H9 (cell line): Measurements from ENCODE around the gene DDX53. TPM values are rescaled to one million over a fixed set of nuclear protein-coding genes. Genes with fewer than 3 reads are reported as not detected.

ENCODE experiments used
- DNase-seq: peaks from one replicate; pipeline ENCODE4 v3.0.0-alpha.2; 2017
- H2AFZ ChIP-seq: one replicate; pipeline ENCODE4 v1.6.1; 2013; ENCODE audit warnings: mild to moderate bottlenecking, low read length, control low read depth, moderate library complexity
- H2AK5ac ChIP-seq: 2 replicates; pipeline ENCODE4 v1.6.1; 2013; ENCODE audit warnings: low read length, control low read depth, mixed read lengths; ENCODE audit not compliant: insufficient read length
- H2BK120ac ChIP-seq: one replicate; pipeline ENCODE4 v1.6.1; 2013; ENCODE audit warnings: low read depth, mild to moderate bottlenecking, low read length, control low read depth, inconsistent platforms; ENCODE audit not compliant: poor library complexity, severe bottlenecking
- H2BK12ac ChIP-seq: 2 replicates; pipeline ENCODE4 v1.6.1; 2013; ENCODE audit warnings: low read length, control low read depth, mixed read lengths, low read depth; ENCODE audit not compliant: insufficient read length
- H2BK15ac ChIP-seq: 2 replicates; pipeline ENCODE4 v1.6.1; 2013; ENCODE audit warnings: low read depth, low read length, control low read depth
- H2BK20ac ChIP-seq: one replicate; pipeline ENCODE4 v1.6.1; 2013; ENCODE audit warnings: low read depth, mild to moderate bottlenecking, low read length, control low read depth, inconsistent platforms; ENCODE audit not compliant: poor library complexity, severe bottlenecking
- H2BK5ac ChIP-seq: 2 replicates; pipeline ENCODE4 v1.6.1; 2013; ENCODE audit warnings: low read length, control low read depth, mixed read lengths; ENCODE audit not compliant: insufficient read length
- H3K14ac ChIP-seq: 2 replicates; pipeline ENCODE4 v1.6.1; 2013; ENCODE audit warnings: low read length, control low read depth; ENCODE audit not compliant: insufficient read depth
- H3K18ac ChIP-seq: 2 replicates; pipeline ENCODE4 v1.6.1; 2013; ENCODE audit warnings: low read depth, mild to moderate bottlenecking, mixed read lengths, low read length, control low read depth; ENCODE audit not compliant: insufficient read length
- H3K23ac ChIP-seq: 2 replicates; pipeline ENCODE4 v1.6.1; 2013; ENCODE audit warnings: low read length, control low read depth, mixed read lengths, low read depth; ENCODE audit not compliant: insufficient read length
- H3K23me2 ChIP-seq: 2 replicates; pipeline ENCODE4 v1.6.1; 2013; ENCODE audit warnings: low read depth, mild to moderate bottlenecking, mixed read lengths, low read length, control low read depth; ENCODE audit not compliant: insufficient read length, poor library complexity, severe bottlenecking
- H3K27ac ChIP-seq: 2 replicates; pipeline ENCODE4 v1.5.1; 2013; ENCODE audit warnings: low read length, control low read depth, mixed read lengths, low read depth; ENCODE audit not compliant: insufficient read length
- H3K27me3 ChIP-seq: 2 replicates; pipeline ENCODE4 v1.6.1; 2013; ENCODE audit warnings: low read length, control low read depth, inconsistent platforms; ENCODE audit not compliant: insufficient read depth
- H3K4ac ChIP-seq: 2 replicates; pipeline ENCODE4 v1.6.1; 2013; ENCODE audit warnings: low read depth, mild to moderate bottlenecking, control low read depth, inconsistent platforms, low read length, moderate library complexity
- H3K4me1 ChIP-seq: 2 replicates; pipeline ENCODE4 v1.6.1; 2013; ENCODE audit warnings: low read length, control low read depth, inconsistent platforms; ENCODE audit not compliant: insufficient read depth
- H3K4me2 ChIP-seq: 2 replicates; pipeline ENCODE4 v1.6.1; 2013; ENCODE audit warnings: low read length, control low read depth, mixed read lengths; ENCODE audit not compliant: insufficient read length, insufficient read depth
- H3K56ac ChIP-seq: 2 replicates; pipeline ENCODE4 v1.6.1; 2013; ENCODE audit warnings: low read depth, mild to moderate bottlenecking, mixed read lengths, low read length, control low read depth; ENCODE audit not compliant: insufficient read length
- H3K79me1 ChIP-seq: 2 replicates; pipeline ENCODE4 v1.6.1; 2013; ENCODE audit warnings: low read depth, mild to moderate bottlenecking, moderate library complexity, low read length, control low read depth, inconsistent platforms; ENCODE audit not compliant: insufficient read depth, poor library complexity, severe bottlenecking
- H3K79me2 ChIP-seq: 2 replicates; pipeline ENCODE4 v1.6.1; 2013; ENCODE audit warnings: low read length, control low read depth, inconsistent platforms; ENCODE audit not compliant: insufficient read depth
- H3K9ac ChIP-seq: 2 replicates; pipeline ENCODE4 v1.6.1; 2013; ENCODE audit warnings: low read length, control low read depth, mixed read lengths; ENCODE audit not compliant: insufficient read length; ENCODE audit errors: extremely low read depth
- H3K9me3 ChIP-seq: one replicate; pipeline ENCODE4 v1.6.1; 2013; ENCODE audit warnings: low read depth, low read length, inconsistent platforms; ENCODE audit not compliant: control insufficient read depth
- H3T11ph ChIP-seq: one replicate; pipeline ENCODE4 v1.6.1; 2013; ENCODE audit warnings: mild to moderate bottlenecking, low read length, control low read depth, inconsistent platforms
- H4K20me1 ChIP-seq: one replicate; pipeline ENCODE4 v1.6.1; 2013; ENCODE audit not compliant: control insufficient read depth, insufficient read length, insufficient read depth
- H4K5ac ChIP-seq: 2 replicates; pipeline ENCODE4 v1.6.1; 2013; ENCODE audit warnings: low read depth, mild to moderate bottlenecking, mixed read lengths, low read length, control low read depth; ENCODE audit not compliant: insufficient read length
- H4K8ac ChIP-seq: replicated peaks from 2 replicates; pipeline ENCODE4 v1.6.1; 2013; ENCODE audit warnings: low read length, control low read depth, mixed read lengths, low read depth; ENCODE audit not compliant: insufficient read length
- H4K91ac ChIP-seq: 2 replicates; pipeline ENCODE4 v1.6.1; 2013; ENCODE audit warnings: low read depth, mild to moderate bottlenecking, moderate library complexity, mixed read lengths, low read length, control low read depth; ENCODE audit not compliant: insufficient read length
- H3K27ac Mint-ChIP-seq, 3 experiments: 2 replicates in 2 of 3; 3 replicates in 1 of 3; pipeline ENCODE4 v1.8.0; 2020 to 2021; ENCODE audit warnings: mixed read lengths in 3 of 3, mild to moderate bottlenecking in 1 of 3, moderate library complexity in 1 of 3
- H3K27me3 Mint-ChIP-seq: 2 replicates; pipeline ENCODE4 v1.8.0; 2021; ENCODE audit warnings: low read depth, mild to moderate bottlenecking, moderate library complexity, mixed read lengths
- H3K36me3 Mint-ChIP-seq, 3 experiments: 2 replicates in 2 of 3; 3 replicates in 1 of 3; pipeline ENCODE4 v1.8.0; 2020 to 2021; ENCODE audit warnings: low read depth in 3 of 3, mixed read lengths in 3 of 3; ENCODE audit not compliant: insufficient read depth in 1 of 3
- H3K4me1 Mint-ChIP-seq, 2 experiments: 2 replicates each; pipeline ENCODE4 v1.8.0; 2020; ENCODE audit warnings: mixed read lengths in 2 of 2
- H3K4me3 Mint-ChIP-seq, 2 experiments: 2 replicates in 1 of 2; 3 replicates in 1 of 2; pipeline ENCODE4 v1.8.0; 2020 to 2021; ENCODE audit warnings: mild to moderate bottlenecking in 2 of 2, mixed read lengths in 2 of 2, moderate library complexity in 1 of 2
- H3K9me3 Mint-ChIP-seq, 2 experiments: 2 replicates in 1 of 2; 3 replicates in 1 of 2; pipeline ENCODE4 v1.8.0; 2020; ENCODE audit warnings: mild to moderate bottlenecking in 2 of 2, mixed read lengths in 2 of 2, moderate library complexity in 1 of 2
- CTCF ChIP-seq: fragments of 200-600 bp; sonication (generic); conservative IDR thresholded peaks from 3 replicates; pipeline ENCODE4 v1.8.0; 2021; ENCODE audit warnings: antibody characterized with exemption, mild to moderate bottlenecking
- WGBS: extraction: QIAGEN DNeasy Blood & Tissue Kit; methylation state at CpG from one replicate; pipeline ENCODE4 v1.1.7; 2013; ENCODE audit warnings: missing lambda C conversion rate, low lambda C conversion rate, mixed read lengths; ENCODE audit not compliant: insufficient read length; ENCODE audit errors: extremely low coverage; 5-methylcytosine and 5-hydroxymethylcytosine counted together
- total RNA-seq: library from RNA; stranded (reverse); gene quantifications from 2 replicates; pipeline ENCODE4 v1.2.1, GENCODE V29; 2021

The DDX53 gene
- total RNA-seq, 1 experiment from 2014 or later: not detected

GRCh38 chrX:22963196-22963595 lies 36.6 kb upstream of the DDX53 start:
- H4K8ac ChIP-seq: no peak overlapping the region
- no peaks in the 10 kb centered on the region for H3K9me3 ChIP-seq
- H3K56ac ChIP-seq: no peak overlapping the region
- no CpG with 5 or more reads among the region's 2 CpGs for WGBS
- no peak overlapping the region for H3K14ac ChIP-seq
- Mint-ChIP-seq H3K27me3 (no peaks in the 10 kb centered on the region), H3K27ac (no peak overlapping the region), H3K36me3 (no peaks in the 10 kb centered on the region), H3K4me3 (no peak overlapping the region), H3K9me3 (peaks cover 10 to 25% of the 10 kb centered on the region in 2 experiments; a peak in 4 of 5 replicates), H3K4me1 (peaks cover under 1% of the 10 kb centered on the region in 2 experiments; a peak in 3 of 4 replicates)
- no peak overlapping the region for H2AK5ac ChIP-seq
- H3K23ac ChIP-seq: no peak overlapping the region
- no peak overlapping the region for H4K5ac ChIP-seq
- H4K91ac ChIP-seq: no peak overlapping the region
- no peaks in the 10 kb centered on the region for H3K79me2 ChIP-seq
- H4K20me1 ChIP-seq: no peaks in the 10 kb centered on the region
- no peak overlapping the region for H3K4me2 ChIP-seq
- no peak overlapping the region for H3K4ac ChIP-seq
- no peak overlapping the region for H2BK120ac ChIP-seq
- no peak overlapping the region for H2BK5ac ChIP-seq
- no peak overlapping the region for H3T11ph ChIP-seq
- no peak for DNase-seq
- H3K4me1 ChIP-seq: no peaks in the 10 kb centered on the region
- no peak overlapping the region for H3K9ac ChIP-seq
- H3K18ac ChIP-seq: no peak overlapping the region
- H3K27me3 ChIP-seq: no peaks in the 10 kb centered on the region
- no peak overlapping the region for H2BK12ac ChIP-seq
- H3K23me2 ChIP-seq: no peaks in the 10 kb centered on the region
- H2BK20ac ChIP-seq: no peak overlapping the region
- TF ChIP-seq CTCF: no peak
- H3K27ac ChIP-seq: no peak overlapping the region
- no peak overlapping the region for H2BK15ac ChIP-seq
- no peak overlapping the region for H2AFZ ChIP-seq
- H3K79me1 ChIP-seq: no peaks in the 10 kb centered on the region
